Activated CD4-positive, alpha-beta T cell treated with anti-CD3 and anti-CD28 coated beads, Interleukin-2, amount 50 U/mL, for 1 hour (primary cell): Measurements from ENCODE around the gene IPO7.

Experiments
- DNase-seq: peaks from one replicate; pipeline ENCODE4 v3.0.0-alpha.2; 2020

Gene IPO7

DNA sequence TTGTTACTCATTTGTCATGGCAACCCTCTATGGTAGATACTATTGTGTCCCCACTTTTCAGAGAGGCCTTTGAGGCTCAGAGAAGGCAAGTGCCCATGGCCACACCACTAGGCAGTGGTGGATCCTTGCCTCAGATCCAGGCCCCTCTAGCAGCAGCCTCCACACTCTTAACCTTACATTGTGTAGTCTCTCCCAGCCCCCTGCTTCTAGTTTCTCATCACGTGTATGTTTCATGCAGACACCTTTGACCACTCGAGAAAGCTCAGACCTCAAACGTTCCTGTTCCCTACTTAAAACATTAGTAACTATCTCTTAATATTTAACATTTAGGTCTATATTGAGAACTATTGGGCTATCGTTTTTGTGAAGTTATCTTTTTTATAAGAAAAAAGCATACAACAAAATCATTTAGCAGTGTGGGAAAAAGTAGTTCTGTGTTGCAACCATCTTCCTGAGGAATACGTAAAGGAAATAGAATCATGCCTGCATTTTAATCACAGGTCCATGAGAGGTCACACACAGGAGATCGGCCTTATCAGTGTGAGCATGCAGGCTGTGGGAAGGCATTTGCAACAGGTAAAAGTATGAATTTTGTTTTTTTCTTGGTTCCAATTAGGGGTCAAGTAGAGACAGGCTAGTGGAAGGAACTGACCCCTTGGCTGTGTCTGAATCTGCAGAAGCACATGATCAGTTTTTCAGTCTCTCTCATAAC, 111.5 kb downstream of the IPO7 start:
- DNase-seq, result no peak
